HepG2 (cell line): ENCODE measurements around the gene TOGARAM1. TPM values are rescaled to one million over a fixed set of nuclear protein-coding genes. Genes with fewer than 3 reads are reported as not detected.

Source experiments
- ASH2L ChIP-seq: fragments of 300-600, 200-600 bp; sonication (generic); IDR thresholded peaks from 2 replicates; pipeline ENCODE4 v1.7.0; 2017; ENCODE audit warnings: low read depth, mild to moderate bottlenecking, moderate library complexity, mixed read lengths, low read length; ENCODE audit not compliant: insufficient read length
- CTCF ChIP-seq: sonication (generic); formaldehyde crosslinking; IDR thresholded peaks from 2 replicates; pipeline ENCODE4 v1.5.0; 2020; ENCODE audit warnings: mild to moderate bottlenecking, missing genetic modification reagents, moderate library complexity
- ETV5 ChIP-seq: IDR thresholded peaks from 2 replicates; pipeline ENCODE4 v1.6.1; 2018; ENCODE audit warnings: missing biosample characterization, missing genetic modification reagents, inconsistent platforms, borderline replicate concordance
- GATAD1 ChIP-seq: IDR thresholded peaks from 2 replicates; pipeline ENCODE4 v1.6.1; 2016; ENCODE audit warnings: missing genetic modification reagents, missing compliant biosample characterization
- GRHL1 ChIP-seq: sonication (generic); formaldehyde crosslinking; conservative IDR thresholded peaks from 2 replicates; pipeline ENCODE4 v1.8.0; 2022; ENCODE audit warnings: missing genetic modification reagents
- HHEX ChIP-seq: IDR thresholded peaks from 2 replicates; pipeline ENCODE4 v1.6.1; 2016; ENCODE audit warnings: control low read depth
- IRF1 ChIP-seq: sonication (generic); formaldehyde crosslinking; IDR thresholded peaks from 2 replicates; pipeline ENCODE4 v1.4.0; 2020; ENCODE audit warnings: low read depth, mild to moderate bottlenecking, missing genetic modification reagents
- KMT2A ChIP-seq: sonication (generic); formaldehyde crosslinking; IDR thresholded peaks from 2 replicates; pipeline ENCODE4 v1.4.0; 2020; ENCODE audit warnings: missing genetic modification reagents
- NR2F1 ChIP-seq, 2 experiments: fragments of 450-650 bp in 1 of 2; formaldehyde crosslinking in 1 of 2; IDR thresholded peaks; 2 replicates each; pipeline versions ENCODE4 v1.5.0 to v1.6.1; 2016 to 2020; ENCODE audit warnings: mild to moderate bottlenecking in 1 of 2, missing compliant biosample characterization in 1 of 2, missing genetic modification reagents in 1 of 2, moderate library complexity in 1 of 2
- PCBP1 ChIP-seq: fragments of 200-400 bp; formaldehyde crosslinking; IDR thresholded peaks from 2 replicates; pipeline ENCODE4 v1.6.1; 2017; ENCODE audit warnings: mild to moderate bottlenecking, low read depth, low read length, borderline replicate concordance
- PHF5A ChIP-seq: IDR thresholded peaks from one replicate; pipeline ENCODE4 v1.6.1; 2018; ENCODE audit warnings: low read depth, missing genetic modification reagents; ENCODE audit not compliant: unreplicated experiment
- RELA ChIP-seq: sonication (generic); formaldehyde crosslinking; IDR thresholded peaks from 2 replicates; pipeline ENCODE4 v1.4.0; 2020; ENCODE audit warnings: missing genetic modification reagents
- RNF219 ChIP-seq: sonication (generic); formaldehyde crosslinking; IDR thresholded peaks from 2 replicates; pipeline ENCODE4 v1.5.0; 2020; ENCODE audit warnings: mild to moderate bottlenecking, missing genetic modification reagents
- SMYD3 ChIP-seq: sonication (generic); formaldehyde crosslinking; IDR thresholded peaks from 2 replicates; pipeline ENCODE4 v1.8.1; 2023; ENCODE audit warnings: mild to moderate bottlenecking, missing genetic modification reagents
- ZBTB20 ChIP-seq: sonication (generic); formaldehyde crosslinking; IDR thresholded peaks from 2 replicates; pipeline ENCODE4 v1.8.1; 2023; ENCODE audit warnings: missing genetic modification reagents, low read depth, mild to moderate bottlenecking, borderline replicate concordance
- ZBTB38 ChIP-seq: sonication (generic); formaldehyde crosslinking; IDR thresholded peaks from 2 replicates; pipeline ENCODE4 v1.5.1; 2020; ENCODE audit warnings: mild to moderate bottlenecking, missing genetic modification reagents
- ZNF24 ChIP-seq: fragments of 450-650 bp; IDR thresholded peaks from 2 replicates; pipeline ENCODE4 v1.6.1; 2017; ENCODE audit warnings: antibody characterized with exemption, mild to moderate bottlenecking
- ZNF335 ChIP-seq: sonication (generic); formaldehyde crosslinking; IDR thresholded peaks from 2 replicates; pipeline ENCODE4 v1.4.0; 2020; ENCODE audit warnings: missing genetic modification reagents
- ZNF34 ChIP-seq: sonication (generic); formaldehyde crosslinking; IDR thresholded peaks from 2 replicates; pipeline ENCODE4 v1.4.0; 2020; ENCODE audit warnings: mild to moderate bottlenecking, missing genetic modification reagents, borderline replicate concordance
- ZNF451 ChIP-seq: sonication (generic); formaldehyde crosslinking; IDR thresholded peaks from 2 replicates; pipeline ENCODE4 v1.5.0; 2020; ENCODE audit warnings: mild to moderate bottlenecking, missing genetic modification reagents
- ZNF589 ChIP-seq: sonication (generic); formaldehyde crosslinking; conservative IDR thresholded peaks from 2 replicates; pipeline ENCODE4 v1.8.0; 2022; ENCODE audit warnings: mild to moderate bottlenecking, moderate library complexity, missing genetic modification reagents
- ZNF850 ChIP-seq: sonication (generic); formaldehyde crosslinking; conservative IDR thresholded peaks from 2 replicates; pipeline ENCODE4 v1.9.0; 2021; ENCODE audit warnings: mild to moderate bottlenecking, missing genetic modification reagents
- polyA plus RNA-seq, 8 experiments: library from polyadenylated mRNA; depleted of rRNA in 3 of 8; stranded (reverse) in 7 of 8; unstranded in 1 of 8; fragments of >200 nt; fragmentation: Illumina TruSeq in 4 of 8; extraction: Trizol in 4 of 8; gene quantifications; 2 replicates each; pipeline versions ENCODE4 v1.2.1 to v1.2.3, GENCODE V29; 2011 to 2016; ENCODE audit warnings: low read depth in 4 of 8, missing spikeins in 1 of 8, mixed read lengths in 1 of 8; ENCODE audit not compliant: insufficient read depth in 1 of 8
- total RNA-seq, 5 experiments: library from RNA; depleted of rRNA; stranded (reverse); fragments of >200 nt; fragmentation: Illumina TruSeq; extraction: Trizol; gene quantifications; 2 replicates each; pipeline ENCODE4 v1.2.3, GENCODE V29; 2016; ENCODE audit warnings: low read depth in 1 of 5

TOGARAM1 gene
- total and polyA plus RNA-seq, 2 of the 13 experiments (the other 11 are each of a cell fraction or from before 2014, with no cell fraction given) = 5.6 to 9.8 TPM

- TF ChIP-seq IRF1 (CRISPR knock-in tag) (no peak), GATAD1 (CRISPR knock-in tag) (peak; percentile 86), HHEX (CRISPR knock-in tag) (0 out of 2 replicates have a peak, but pooled peaks have one; percentile 53), ZNF451 (CRISPR knock-in tag) (no peak), RNF219 (CRISPR knock-in tag) (0 out of 2 replicates have a peak, but pooled peaks have one; percentile 21), RELA (CRISPR knock-in tag) (0 out of 2 replicates have a peak, but pooled peaks have one; percentile 75), ZNF34 (CRISPR knock-in tag) (no peak), NR2F1 (CRISPR knock-in tag; IDR thresholded peaks at IDR 0.05) (peak; percentile 63 to 82), ZNF24 (no peak; the same call in 1 of the 2 replicates), PHF5A (no peak), ETV5 (peak; percentile 82), CTCF (CRISPR knock-in tag) (no peak; the same call in 1 of the 2 replicates), ZNF850 (CRISPR knock-in tag) (no peak), SMYD3 (CRISPR knock-in tag) (no peak), KMT2A (peak; percentile 4; the same call in 1 of the 2 replicates), GRHL1 (CRISPR knock-in tag) (no peak), ZNF335 (CRISPR knock-in tag) (no peak), ZNF589 (CRISPR knock-in tag) (no peak; the same call in 1 of the 2 replicates), ASH2L (no peak), ZBTB20 (CRISPR knock-in tag) (no peak), ZBTB38 (CRISPR knock-in tag) (no peak), PCBP1 (peak; percentile 32; the same call in 1 of the 2 replicates)
These were observed at the start of gene TOGARAM1, which contains the start of gene KLHL28 (continued) for GRCh38 chr14:44961554-44962333.
